HFFc6 (cell line): ENCODE results near the gene IL1RAP. TPM values are rescaled to one million over a fixed set of nuclear protein-coding genes. Genes with fewer than 3 reads are reported as not detected.

ENCODE experiments used
- DNase-seq: peaks from one replicate; pipeline ENCODE4 v3.0.0-alpha.2; 2018
- H3K27ac Mint-ChIP-seq: 2 replicates; pipeline ENCODE4 v1.8.0; 2020; ENCODE audit warnings: mild to moderate bottlenecking, mixed read lengths
- H3K27me3 Mint-ChIP-seq: 2 replicates; pipeline ENCODE4 v1.8.0; 2021; ENCODE audit warnings: mild to moderate bottlenecking, moderate library complexity, mixed read lengths; ENCODE audit not compliant: insufficient read depth
- H3K36me3 Mint-ChIP-seq: 2 replicates; pipeline ENCODE4 v1.8.0; 2021; ENCODE audit warnings: low read depth, mixed read lengths
- H3K4me1 Mint-ChIP-seq: 2 replicates; pipeline ENCODE4 v1.8.0; 2020; ENCODE audit warnings: low read depth, mixed read lengths
- H3K4me3 Mint-ChIP-seq: 2 replicates; pipeline ENCODE4 v1.8.0; 2020; ENCODE audit warnings: mild to moderate bottlenecking, moderate library complexity, mixed read lengths
- H3K9me3 Mint-ChIP-seq: 2 replicates; pipeline ENCODE4 v1.8.0; 2020; ENCODE audit warnings: mild to moderate bottlenecking, mixed read lengths
- CTCF ChIP-seq: fragments of 200-600 bp; sonication (generic); IDR thresholded peaks from 2 replicates; pipeline ENCODE4 v1.5.0; 2021; ENCODE audit warnings: antibody characterized with exemption, mild to moderate bottlenecking
- total RNA-seq, 6 experiments: library from RNA; stranded (reverse); fragmentation: NEBNext Ultra II Directional; extraction: Animal tissue kit (Norgen Biotek cat#: 25700); gene quantifications; 2 replicates in 1 of 6; 3 replicates in 5 of 6; pipeline ENCODE4 v1.2.3, GENCODE V29; 2021

The IL1RAP gene
- total RNA-seq, 6 experiments from 2014 or later, result 3.4 to 6.7 (median 5.3) TPM

GRCh38 chr3:190684776-190685175 is 170.9 kb downstream of the IL1RAP start:
- H3K4me1 Mint-ChIP-seq, result peaks cover 9% of the 10 kb centered on the region
- H3K27me3 Mint-ChIP-seq, result no peaks in the 10 kb centered on the region
- no peak overlapping the region for H3K4me3 Mint-ChIP-seq
- H3K9me3 Mint-ChIP-seq, result no peaks in the 10 kb centered on the region; the same call in 1 of the 2 replicates
- TF ChIP-seq CTCF, result no peak
- H3K27ac Mint-ChIP-seq, result no peak overlapping the region
- DNase-seq, result no peak
- H3K36me3 Mint-ChIP-seq, result no peaks in the 10 kb centered on the region

GRCh38 chr3:190686011-190686410 is 172.1 kb downstream of the IL1RAP start:
- Mint-ChIP-seq H3K9me3 (no peaks in the 10 kb centered on the region; the same call in 1 of the 2 replicates), H3K4me3 (no peak overlapping the region), H3K36me3 (no peaks in the 10 kb centered on the region), H3K27me3 (no peaks in the 10 kb centered on the region; the same call in 1 of the 2 replicates), H3K4me1 (peaks cover 9% of the 10 kb centered on the region), H3K27ac (no peak overlapping the region)
- TF ChIP-seq CTCF, result no peak
- no peak for DNase-seq

- no peak overlapping the region for H3K27ac Mint-ChIP-seq
- no peaks in the 10 kb centered on the region; the same call in 1 of the 2 replicates for H3K27me3 Mint-ChIP-seq
- peaks cover 9% of the 10 kb centered on the region for H3K4me1 Mint-ChIP-seq
- H3K36me3 Mint-ChIP-seq, result no peaks in the 10 kb centered on the region
- no peak for DNase-seq
- H3K4me3 Mint-ChIP-seq, result no peak overlapping the region
- no peaks in the 10 kb centered on the region; the same call in 1 of the 2 replicates for H3K9me3 Mint-ChIP-seq
- TF ChIP-seq CTCF, result no peak
These were observed 176.4 kb downstream of the IL1RAP start for GRCh38 chr3:190690246-190690645.

GRCh38 chr3:190692256-190692655 is 178.4 kb downstream of the IL1RAP start:
- no peak for DNase-seq
- H3K4me3 Mint-ChIP-seq, result no peak overlapping the region
- H3K27me3 Mint-ChIP-seq, result no peaks in the 10 kb centered on the region; the same call in 1 of the 2 replicates
- H3K4me1 Mint-ChIP-seq, result peaks cover 14% of the 10 kb centered on the region
- H3K36me3 Mint-ChIP-seq, result no peaks in the 10 kb centered on the region
- no peak for TF ChIP-seq CTCF
- no peak overlapping the region for H3K27ac Mint-ChIP-seq
- no peaks in the 10 kb centered on the region; the same call in 1 of the 2 replicates for H3K9me3 Mint-ChIP-seq

- no peak for DNase-seq
- no peak for TF ChIP-seq CTCF
- Mint-ChIP-seq H3K27ac (no peak overlapping the region), H3K4me1 (peaks cover 16% of the 10 kb centered on the region), H3K9me3 (no peaks in the 10 kb centered on the region), H3K36me3 (no peaks in the 10 kb centered on the region), H3K27me3 (no peaks in the 10 kb centered on the region; the same call in 1 of the 2 replicates), H3K4me3 (no peak overlapping the region)
These were observed 180.6 kb downstream of the IL1RAP start for GRCh38 chr3:190694335-190695001.
